Stimulated activated CD4-positive, alpha-beta T cell treated with anti-CD3 and anti-CD28 coated beads, Interleukin-4, amount 100 ng/mL, for 1 hour (primary cell): ENCODE data around the gene TEX44.
"Not testable (repeated sequence)": the region's sequence is repeated elsewhere in the genome, so short reads cannot be mapped to it uniquely, and the experiment has no call there.

Source experiments
- DNase-seq: peaks from one replicate; pipeline ENCODE4 v3.0.0-alpha.2; 2020

Gene TEX44

DNA sequence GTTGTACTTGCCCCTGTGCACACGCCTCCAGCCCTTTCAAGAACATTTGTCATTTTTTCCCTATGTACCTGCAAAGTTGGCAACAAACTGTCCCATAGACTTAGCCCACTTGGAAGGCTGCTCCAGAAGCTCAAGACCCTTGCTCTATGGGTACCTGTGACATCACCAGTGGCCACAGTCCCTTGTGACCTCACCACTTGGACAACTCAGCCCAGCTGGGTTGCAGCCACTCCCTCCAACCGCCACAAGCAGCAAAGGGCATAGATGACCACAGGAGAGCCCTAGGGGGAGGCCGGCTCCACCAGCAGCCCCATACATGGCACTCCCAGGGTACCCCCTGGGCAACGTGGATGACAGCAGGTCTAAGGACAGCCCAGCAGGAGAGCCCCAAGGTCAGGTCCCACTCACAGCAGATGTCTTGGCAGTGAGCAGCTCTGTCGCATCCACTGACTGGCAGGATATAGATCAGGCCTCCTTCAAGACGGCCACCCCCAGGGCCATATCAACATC, at the start of gene TEX44:
TSS of gene TEX44 (plus strand) at position 229 of the 510 bp plus-strand sequence. CDS start at position 317, 88 bp downstream.
- no peak for DNase-seq

DNA sequence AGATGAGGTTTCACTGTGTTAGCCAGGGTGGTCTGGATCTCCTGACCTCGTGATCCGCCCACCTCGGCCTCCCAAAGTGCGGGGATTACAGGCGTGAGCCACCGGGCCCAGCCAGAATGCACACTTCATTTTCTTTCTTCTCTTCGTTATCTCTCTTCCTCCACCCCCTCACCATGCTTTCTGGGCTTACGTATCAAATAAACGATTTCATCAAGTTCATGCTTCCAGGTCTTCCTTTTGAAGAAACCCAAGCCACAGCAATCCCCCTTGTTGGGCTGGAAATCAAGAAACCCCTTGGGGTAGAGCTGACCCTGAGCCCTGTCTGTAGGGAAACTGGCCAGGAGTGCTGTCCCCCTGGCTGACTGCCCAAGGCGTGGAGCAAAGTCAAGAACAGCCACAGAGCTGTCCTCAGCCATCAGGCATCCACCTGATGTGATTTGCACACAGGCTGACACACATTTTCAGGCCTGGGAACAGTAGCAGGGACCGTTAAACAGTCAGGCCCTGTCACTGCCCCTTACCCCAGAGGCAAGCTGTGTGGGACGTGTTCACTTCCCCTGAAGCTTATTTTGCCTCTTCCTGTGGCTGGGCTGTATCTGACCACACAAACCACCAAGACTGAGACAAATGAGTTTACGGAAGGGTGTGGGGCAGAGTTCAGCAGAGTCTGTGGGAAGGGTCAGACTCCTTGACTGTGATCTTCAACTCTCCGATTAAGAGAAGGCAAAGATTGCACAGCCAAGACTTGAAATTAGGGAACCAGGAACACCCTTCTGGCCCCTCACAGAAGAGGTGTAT, 47.4 kb upstream of the TEX44 start:
- DNase-seq, result peak; percentile 19

DNA sequence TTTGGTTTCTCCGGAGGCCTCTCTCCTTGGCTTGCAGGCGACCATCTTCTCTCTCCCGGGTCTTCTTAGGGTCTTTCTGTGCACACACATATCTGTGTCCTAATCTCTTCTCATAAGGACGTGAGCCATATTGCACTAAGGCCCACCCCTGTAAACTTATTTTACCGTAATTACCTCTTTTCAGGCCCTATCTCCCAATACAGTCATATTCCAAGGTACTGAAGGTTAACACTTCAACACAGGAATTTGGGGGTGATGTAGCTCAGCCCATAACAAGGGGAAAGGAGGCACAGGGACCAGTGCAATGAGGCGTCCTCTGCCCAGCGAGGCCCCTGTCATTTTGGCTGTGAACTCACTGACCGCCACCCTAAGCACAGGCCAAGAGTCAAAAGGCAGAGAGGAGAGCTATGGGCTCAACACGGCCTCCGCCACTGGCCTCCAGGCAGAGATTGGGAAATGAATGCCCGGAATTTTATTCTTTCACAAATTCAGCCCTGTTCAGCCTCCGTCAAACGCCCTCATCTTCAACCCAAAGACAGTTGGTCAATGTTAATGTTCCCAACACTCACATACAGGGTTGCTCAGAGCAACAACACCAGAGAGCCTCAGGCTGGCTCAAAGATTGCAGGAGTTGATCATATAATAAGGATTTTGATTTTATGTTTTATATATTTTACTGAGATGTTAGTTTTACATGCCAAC, 46.5 kb upstream of the TEX44 start:
- DNase-seq, result no peak

DNA sequence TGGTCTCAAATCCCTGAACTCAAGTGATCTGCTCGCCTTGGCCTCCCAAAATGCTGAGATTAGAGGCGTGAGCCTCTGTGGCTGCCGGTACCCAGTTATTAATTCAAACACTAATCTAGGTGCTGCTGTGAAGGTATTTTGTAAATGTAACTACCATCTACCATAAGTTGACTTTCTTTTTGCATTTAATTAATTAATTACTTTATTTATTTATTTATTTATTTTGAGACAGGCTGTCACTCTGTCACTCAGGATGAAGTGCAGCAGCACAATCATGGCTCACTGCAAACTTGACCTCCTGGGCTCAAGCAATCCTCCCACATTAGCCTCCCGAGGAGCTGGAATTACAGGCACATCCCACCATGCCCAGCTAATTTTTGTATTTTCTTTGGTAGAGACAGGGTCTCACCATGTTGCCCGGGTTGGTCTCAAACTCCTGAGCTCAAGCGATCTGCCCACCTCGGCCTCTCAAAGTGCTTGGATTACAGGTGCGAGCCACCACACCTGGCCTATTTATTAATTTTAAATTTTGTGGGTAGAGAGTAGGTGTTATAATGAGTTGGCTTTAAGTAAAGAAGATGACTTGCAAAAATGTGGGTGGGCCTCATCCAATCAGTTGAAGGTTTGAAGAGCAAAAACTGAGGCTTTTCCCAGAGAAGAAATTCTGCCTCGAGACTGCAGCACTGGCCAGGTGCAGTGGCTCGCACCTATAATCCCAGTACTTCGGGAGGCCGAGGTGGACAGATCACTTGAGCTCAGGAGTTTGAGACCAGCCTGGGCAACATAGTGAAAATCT, 45.2 kb upstream of the TEX44 start:
- DNase-seq, result no peak

DNA sequence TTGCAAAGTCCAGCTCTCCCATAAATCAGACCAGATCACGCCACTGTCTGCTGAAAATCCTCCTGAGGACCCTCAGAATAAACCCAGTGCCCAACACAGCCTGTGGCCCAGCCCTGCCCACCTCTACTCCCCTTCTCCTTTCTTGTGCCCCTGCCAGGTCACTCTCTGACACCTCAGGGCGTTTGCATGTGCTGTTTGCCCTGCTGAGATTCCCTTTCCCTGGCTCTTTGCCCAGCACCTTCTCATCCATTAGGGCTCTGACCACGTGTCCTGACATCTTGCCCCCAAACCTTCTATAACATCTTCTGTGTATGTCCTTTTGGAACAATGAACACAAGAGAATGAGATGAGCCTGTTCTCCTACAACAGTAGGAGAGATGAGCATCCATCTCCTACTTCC, 43.9 kb upstream of the TEX44 start:
- DNase-seq, result no peak

DNA sequence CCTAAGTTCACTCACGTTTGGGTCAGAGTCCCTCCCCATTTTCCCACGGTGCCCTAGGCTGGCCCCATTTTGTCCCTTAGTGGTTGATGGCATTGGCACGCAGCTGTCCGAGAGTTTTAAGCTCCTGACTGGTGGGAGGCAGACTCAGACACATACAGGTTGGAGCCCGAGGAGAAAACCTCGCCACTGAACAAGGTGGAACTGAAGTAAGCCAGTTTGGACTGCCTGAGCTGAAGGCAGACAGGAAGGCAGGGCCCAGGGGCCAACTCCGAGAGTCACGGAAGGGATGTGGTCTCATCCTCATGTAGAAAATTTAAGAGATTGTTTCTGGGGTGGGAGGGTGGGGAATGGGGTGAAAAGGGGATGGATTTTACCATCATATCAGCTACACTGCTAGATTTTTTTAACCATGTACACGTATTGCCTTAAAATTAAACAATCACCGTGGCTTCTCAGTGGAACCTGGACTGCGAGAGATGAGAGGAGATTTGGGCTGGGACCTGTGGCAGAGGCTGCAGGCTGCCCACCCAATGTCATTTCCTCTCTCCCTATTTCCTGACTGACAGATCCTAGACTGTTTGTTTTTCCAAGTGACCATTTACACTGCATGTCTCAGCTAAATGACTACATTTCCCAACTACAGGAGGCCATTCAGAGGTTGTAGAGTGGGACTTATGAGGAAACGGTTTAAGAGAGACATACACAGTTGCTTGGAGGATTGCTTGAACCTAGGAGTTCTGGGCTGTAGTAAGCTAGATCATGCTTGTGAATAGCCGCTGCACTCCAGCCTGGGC, 43.0 kb upstream of the TEX44 start:
- no peak for DNase-seq

DNA sequence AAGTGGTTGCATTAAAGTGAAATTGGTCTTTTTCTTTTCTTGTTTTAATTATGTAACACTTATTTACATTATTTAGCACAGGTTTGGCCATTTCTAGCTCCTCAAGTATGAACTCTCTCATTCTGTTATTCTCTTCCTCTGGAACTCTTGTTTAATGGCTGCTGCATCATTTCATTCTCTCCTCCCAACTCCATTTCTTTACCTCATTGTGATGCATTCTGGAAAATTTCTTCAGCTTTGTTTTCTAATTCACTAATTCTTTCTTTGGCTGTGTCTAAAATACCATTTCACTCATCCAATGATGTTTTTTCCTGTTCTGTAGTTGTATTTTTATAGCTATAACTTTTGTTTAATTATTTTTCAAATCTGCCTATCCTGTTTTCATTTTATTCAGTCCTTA, 39.9 kb upstream of the TEX44 start:
- no peak for DNase-seq

DNA sequence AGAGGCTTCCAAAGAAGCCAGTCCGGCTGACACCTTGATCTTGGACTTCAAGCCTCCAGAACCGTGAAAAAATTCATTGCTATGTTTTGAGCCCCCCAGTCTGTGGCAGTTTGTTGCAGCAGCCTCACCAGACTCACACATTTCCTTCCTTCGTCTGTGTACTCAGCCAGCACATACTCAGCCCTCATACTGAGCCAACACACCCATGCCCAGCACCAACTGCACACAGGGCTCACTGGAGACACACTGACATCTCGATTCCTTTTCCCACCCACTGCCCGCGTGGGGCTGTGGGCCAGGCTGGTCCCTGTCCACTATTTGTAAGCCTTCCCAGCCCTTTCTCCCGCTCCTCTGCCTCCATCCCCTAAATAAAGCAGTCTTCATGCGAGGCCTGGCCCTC, 38.3 kb upstream of the TEX44 start:
- DNase-seq, result no peak

DNA sequence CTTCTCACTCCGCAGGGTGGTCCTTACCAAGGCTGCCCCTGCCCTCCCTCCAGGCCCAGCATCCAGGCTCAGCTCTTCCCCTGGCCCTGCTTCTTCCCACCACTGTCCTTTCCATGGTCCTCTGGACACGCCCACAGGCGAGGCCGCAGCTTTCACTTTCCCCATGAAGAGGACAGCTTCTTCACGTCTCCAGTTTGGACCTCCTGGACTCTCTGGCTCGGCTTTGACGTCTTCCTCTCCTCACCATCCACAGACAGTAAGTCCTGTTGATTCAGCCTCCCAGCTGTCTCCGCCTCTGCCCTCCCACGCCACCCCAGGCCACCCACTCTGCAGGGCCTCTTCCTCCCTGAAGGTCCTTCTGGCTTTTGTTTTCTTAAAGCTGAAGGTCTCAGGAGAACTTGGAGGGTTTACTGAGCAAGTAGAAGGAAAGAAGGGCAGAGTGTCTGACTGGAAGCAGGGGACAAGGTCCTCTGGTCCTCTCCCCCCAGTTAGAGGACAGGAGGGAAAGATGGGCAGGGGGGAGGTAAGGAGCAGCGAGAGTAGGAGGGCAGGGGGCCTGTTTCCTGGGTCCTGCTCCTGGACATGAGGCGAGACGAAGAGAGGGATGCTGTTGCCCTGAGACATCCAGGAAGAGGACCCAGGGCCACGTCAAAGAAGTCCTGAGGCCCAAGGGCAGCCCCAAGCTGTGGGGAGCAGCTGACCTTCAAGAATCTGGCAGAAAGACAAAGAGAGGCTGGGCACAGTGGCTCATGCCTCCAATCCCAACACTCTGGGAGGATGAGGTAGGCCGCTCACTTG, 37.7 kb upstream of the TEX44 start:
- no peak for DNase-seq

DNA sequence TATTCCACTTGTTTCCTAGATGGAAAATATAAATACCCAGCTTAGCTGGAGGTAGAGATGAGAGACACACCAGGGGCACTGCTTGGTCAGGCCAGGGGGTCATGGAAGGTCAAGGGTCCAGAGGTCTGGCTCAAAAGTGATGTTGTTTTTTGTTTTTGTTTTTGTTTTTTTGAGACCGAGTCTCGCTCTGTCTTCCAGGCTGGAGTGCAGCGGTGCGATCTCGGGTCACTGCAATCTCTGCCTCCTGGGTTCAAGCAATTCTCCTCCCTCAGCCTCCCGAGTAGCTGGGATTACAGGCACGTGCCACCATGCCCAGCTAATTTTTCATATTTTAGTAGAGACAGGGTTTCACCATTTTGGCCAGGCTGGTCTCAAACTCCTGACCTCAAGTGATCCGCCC, 36.2 kb upstream of the TEX44 start:
- not testable (repeated sequence) for DNase-seq

DNA sequence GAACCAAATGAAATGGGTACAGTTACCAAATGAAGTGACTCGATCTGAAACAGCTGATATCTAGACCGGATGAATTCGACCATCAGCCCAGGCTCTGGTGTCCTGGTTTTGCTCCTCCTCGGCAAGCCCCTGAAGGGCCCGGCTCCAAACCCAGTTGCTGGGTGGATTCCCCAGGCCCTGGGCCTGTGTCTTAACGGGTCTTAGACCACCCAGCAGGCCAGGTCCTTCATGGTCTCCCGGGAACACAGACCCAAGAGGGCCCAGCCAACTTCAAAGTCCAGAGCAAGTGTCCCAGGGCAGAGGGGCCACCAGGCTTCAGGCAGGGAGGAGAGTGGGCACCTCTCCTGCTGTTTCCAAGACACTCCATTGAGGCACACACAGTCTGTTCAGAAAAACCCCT, 35.7 kb upstream of the TEX44 start:
- no peak for DNase-seq

DNA sequence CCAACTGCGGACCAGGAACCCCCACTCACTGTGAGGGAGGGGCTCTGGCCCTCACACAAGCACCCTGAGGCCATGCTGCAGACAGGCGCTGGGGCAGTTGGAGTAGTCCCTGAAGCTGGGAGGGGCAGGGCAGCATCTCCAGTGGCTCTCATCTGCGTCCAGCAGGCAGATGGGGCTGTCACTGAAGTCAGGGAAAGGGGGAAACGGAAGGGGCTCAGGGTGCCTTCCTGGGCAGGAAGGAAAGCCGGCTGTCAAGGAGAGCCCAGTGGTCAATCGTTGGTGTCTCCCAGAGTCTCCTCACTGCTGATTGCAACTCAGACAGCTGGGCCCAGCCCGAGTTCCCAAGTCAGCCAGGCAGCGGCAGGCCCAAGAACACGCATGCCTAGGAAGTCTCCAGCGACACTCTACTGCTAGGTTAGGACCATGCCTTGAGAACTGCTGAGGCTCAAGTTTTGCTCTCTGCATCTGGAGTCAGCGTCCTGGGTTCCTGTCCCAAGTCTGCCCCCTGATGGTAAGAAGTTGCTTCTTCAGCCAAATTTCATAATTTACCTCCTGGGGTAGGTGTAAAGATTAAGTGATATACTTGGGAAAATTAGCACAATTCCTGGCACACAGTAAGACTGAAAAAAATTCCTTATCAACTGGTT, 35.0 kb upstream of the TEX44 start:
- peak; percentile 24 for DNase-seq

DNA sequence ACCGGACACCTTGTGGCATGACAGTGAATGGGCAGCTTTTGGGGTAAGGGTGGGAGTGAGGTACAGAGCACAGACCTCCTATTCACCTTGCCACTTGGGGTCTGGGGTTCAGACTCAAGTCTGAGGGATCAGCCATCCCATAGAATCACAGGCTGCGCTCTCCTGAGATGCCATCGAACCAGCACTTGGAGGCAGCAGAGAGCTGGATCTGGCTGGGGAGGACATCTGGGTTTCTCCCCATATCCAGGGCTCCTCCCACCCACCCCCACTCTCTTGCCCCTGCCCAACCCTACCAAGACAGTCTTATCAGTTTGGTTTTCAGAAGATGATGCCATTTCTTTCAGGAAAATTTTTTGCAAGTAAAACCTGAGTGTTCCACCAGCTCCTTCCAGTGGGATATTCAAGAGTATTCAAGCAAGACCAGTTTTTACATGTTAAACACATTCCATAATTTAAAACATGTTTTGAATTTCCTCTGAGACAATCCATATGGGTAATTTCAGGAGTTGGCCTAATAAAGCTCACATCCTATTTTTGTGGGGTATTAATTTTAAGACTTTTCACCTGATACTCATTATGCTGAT, 29.2 kb upstream of the TEX44 start:
- DNase-seq, result peak; percentile 36

DNA sequence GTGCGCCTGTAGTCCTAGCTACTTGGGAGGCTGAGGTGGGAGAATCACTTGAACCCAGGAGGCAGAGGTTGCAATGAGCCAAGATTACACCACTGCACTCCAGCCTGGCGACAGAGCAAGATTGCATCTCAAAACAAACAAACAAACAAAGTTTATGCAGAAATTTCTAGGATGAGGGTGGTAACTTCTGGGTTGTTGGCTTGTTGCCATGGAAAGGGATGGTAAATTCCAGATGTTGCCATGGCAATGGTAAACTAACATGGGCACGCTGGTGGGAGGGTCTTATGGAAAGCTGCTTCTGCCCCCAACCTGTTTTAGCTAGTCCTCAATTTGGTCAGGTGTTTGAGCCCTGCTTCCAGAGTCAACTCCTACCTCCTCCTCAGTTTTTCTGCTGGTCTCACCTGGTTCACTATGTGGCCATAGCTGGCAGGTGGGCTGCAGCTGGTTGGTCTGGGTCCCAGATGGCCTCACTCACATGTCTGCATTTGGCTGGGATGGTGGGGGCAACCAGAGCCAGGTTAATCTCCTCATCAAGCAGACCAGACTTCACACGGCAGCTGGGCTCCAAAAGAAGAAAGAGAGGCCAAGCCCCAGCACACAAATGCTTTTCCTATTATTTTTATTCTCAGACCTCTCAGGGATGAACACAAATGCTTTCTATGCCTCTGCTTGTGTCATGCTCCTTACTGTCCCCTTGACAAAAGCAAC, 26.6 kb upstream of the TEX44 start:
- no peak for DNase-seq

DNA sequence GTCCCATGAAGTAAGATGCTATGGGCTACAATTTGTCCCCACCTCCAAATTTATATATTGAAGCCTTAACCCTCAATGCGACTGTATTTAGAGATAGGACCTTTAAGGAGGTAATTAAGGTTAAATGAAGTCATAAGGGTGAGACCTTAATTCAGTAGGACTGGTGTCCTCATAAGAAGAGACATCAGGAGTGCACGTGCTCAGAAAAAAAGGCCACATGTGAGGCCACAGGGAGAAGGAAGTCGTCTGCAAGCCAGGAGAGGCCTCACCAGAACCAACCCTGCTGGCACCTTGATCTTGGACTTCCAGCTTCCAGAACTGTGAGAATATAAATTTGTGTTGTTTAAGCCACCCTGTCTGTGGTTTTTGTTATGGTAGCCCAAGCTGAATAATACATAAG, 25.5 kb upstream of the TEX44 start:
- DNase-seq, result no peak

DNA sequence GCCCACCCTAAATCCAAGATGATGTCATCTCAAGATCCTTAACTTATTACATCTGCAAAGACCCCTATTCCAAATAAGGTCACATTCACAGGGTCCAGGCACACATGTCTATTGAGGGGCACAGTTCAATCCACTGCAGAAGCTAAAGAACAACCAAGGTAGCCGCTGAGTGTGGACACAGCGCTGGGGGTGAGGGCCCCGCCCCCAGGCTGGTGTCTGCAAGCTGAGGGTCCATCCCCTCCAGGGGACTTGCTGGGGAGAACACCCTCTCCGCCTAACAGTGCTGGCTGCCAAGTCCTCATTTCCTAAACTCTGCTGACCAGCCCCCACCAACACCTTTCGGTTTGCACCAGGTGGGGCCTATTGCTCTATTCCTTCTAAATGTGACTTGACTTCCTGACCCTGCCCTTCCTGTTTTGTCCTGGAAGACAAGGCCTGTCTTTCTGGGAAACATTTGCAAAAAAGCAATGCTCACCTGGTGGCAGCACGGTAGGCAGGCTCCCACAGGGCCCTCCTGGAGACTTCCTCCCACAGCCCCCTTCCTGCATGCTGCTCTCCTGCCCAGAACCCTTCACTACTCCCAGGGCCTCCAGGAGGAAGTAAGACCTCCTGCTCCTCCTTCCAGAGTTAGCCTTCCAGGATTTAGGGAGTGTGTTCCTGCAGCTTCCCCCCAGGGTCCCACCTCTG, 24.4 kb upstream of the TEX44 start:
- no peak for DNase-seq

DNA sequence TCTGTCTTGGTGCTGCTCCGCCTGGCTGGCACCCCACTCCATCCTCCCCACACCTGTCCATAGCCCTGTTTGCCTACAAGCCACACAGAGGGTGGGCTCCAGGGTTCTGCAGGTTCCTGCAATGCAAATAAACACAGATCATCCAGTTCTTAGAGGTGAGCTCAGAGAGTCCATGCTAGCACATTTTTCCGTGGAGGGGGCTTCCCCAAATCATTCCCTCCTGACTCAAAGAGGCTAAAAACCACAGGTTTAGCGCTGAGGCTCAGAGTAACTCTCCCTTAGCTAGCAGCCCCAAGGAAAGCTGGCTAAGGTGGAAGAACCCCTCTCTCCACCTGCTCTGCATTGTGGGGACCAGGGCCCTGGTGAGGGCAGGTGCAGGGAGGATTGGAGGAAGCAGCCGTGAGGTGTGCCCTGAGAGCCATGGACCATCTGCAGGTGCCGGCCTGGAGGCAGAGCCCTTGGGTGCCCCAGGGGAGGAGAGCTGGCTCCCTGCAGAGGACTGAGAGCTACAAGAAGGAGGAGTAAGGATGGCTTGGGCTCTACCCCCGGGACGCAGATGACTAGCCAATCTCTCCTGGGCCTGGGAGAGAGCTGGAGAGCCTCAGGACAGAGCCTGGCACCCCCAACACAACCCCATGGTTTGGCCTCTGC, 23.8 kb upstream of the TEX44 start:
- no peak for DNase-seq

DNA sequence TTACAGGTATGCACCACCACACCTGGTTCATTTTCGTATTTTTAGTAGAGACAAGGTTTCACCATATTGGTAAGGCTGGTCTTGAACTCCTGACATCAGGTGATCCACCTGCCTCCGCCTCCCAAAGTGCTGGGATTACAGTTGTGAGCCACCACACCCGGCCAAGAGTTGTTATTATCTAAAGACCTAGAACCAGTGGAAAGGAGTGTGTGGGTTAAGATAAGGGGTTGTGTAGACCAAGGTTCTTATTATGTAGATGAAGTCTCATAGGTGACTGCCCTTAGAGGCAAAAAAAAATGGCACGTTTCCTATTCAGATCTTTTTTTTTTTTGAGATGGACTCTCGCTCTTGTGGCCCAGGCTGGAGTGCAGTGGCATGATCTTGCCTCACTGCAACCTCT, 21.7 kb upstream of the TEX44 start:
- not testable (repeated sequence) for DNase-seq

DNA sequence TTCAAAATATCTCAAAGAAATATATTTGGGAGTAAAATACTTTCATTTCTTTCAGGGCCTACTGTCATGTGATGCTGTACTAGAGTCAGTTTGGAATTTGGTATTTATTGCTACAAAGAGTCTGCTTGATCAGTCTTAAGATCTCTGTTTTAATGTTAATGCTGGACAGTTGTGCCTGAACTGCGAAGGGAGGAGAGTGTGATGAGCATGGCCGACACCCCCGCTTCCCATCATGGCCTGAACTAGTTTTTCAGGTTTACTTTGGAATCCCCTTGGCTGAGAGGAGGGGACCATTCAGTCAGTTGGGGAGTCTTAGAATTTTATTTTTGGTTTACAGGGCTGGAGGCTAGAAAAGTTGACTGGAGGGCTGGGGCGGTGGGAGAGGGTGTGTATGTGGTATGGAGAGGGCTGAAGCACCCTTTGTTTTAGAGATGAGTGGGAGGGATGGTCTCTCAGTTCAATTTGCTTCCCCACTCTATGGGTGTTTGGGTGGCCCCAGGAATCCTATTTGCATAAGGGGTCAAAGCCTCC, 20.9 kb upstream of the TEX44 start:
- no peak for DNase-seq
